GM18520 (cell line): ENCODE results near the gene NTSR1.
A peak's percentile ranks its signal among the peaks of the same experiment; 100 is the strongest.

Source experiments
- ATAC-seq: cut with Tn5 transposase; IDR thresholded peaks from one replicate; pipeline ENCODE4 v1.9.1; 2021; ENCODE audit not compliant: unreplicated experiment

Gene NTSR1

DNA sequence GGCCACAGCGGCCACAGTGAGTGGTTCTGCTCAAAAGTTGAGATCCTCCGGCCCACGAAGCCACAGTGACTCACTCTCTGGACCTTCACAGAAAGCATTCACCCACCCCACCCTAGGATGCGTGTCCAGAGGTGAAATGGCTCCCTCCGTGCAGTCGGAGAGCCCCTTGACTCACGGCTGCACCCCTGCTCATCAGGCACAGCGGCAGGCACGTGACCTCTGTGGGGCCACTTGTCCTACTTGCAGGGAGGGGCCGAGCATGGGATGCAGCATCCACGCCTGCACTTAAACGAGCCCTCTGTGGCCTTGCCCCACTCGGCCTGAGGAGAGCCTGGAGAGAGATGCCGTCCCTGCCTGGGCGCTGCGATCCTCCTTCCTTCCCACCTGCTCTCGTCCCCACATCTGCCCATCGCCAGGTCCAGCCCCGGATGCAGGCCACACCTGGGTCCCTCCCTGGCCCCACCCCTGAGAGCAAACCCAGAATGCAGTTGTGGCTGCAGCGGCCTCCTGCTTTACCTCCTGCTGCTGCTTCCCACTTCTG, 28.7 kb downstream of the NTSR1 start:
- no peak for ATAC-seq

DNA sequence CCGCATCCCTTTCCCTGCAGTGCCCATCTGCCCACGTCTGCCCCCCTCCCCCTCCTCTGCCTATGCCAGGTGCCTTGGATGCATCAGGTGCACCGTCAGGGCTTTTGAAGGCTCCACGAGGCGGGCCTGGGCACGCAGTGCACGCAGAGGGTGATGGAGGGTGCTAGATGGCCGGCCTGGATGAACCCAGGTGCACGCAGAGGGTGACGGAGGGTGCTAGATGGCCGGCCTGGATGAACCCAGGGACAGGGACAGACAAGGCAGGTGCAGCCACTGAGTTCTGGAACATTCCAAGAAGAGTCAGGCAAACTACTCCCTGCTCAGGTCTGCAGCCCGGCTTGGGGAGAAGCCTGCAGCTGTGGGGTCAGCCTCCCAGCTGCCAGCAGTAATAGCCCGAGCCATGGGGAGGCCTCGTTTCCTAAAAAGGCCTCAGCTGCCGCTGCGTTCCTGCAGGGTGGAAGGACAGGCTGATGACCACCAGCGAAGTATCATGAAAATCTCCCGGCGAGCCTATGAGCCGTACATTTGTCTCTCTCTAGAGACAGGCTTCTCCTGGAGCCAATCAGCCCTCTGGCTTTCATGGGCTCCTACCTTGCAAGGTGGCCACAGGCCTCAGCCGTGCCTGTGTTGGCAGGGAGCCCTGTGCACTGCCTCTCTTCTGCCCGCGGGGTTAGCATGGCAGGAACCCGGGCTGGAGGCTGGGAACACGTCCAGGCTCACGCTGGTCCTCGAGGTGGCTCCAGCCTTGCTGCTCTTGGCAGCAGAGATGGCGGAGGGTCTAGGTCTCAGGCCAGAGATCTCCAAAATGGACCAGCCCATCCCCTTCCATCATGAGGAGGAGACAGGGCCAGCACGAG, 29.6 kb downstream of the NTSR1 start:
- ATAC-seq = no peak

DNA sequence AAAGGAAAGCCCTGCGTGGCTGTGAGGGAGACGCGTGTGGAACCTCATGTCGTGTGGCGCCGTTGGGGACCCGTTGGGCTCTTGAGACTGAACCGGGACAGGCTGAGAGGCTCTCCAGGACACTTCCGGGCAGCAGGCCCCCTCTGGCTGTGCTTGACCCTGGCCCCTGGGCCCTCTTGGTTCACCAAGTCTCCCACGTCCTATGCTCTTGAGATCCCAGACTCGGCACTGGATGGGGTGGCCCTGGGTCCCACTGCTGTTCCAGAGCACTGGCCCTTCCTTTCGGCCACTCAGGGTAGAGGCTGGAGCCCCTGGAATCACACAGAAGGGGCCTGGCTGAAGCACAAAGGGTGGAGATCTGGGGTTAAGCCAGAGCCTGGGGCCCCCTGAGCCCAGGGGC, 30.4 kb downstream of the NTSR1 start:
- no peak for ATAC-seq

DNA sequence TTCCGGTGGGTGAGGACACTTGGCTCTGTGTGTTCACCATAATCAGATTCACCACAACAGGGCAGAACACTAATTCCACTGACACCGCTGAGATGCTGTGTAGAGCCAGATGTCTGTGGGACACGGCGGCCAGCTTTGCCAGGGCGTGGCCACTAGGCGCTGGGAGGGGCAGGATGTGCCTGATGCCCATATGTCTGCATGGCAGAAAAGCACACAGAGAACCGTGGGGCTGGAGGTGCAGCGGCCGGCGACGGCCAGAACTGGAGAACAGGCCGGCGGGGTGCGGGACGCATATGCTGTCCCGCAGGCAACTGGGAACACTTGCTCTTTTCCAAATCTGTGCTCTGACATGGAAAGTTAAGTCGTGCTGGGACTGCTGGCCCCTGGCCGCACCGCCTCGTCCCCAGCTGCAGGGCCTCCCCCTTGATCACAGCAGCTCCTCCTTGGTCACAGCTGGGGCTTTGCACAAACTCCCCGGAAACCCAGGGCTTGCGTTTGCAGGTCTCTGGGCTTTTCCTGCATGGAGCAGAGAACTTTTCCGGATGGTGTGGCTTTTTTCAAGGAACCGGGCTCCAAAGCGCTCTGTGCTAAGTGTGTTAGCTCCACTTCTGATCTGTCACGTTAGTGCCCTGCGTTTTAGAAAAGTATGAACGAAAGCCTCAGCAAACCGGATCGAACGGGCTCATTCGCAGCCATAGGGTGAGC, 31.1 kb downstream of the NTSR1 start:
- ATAC-seq = no peak

DNA sequence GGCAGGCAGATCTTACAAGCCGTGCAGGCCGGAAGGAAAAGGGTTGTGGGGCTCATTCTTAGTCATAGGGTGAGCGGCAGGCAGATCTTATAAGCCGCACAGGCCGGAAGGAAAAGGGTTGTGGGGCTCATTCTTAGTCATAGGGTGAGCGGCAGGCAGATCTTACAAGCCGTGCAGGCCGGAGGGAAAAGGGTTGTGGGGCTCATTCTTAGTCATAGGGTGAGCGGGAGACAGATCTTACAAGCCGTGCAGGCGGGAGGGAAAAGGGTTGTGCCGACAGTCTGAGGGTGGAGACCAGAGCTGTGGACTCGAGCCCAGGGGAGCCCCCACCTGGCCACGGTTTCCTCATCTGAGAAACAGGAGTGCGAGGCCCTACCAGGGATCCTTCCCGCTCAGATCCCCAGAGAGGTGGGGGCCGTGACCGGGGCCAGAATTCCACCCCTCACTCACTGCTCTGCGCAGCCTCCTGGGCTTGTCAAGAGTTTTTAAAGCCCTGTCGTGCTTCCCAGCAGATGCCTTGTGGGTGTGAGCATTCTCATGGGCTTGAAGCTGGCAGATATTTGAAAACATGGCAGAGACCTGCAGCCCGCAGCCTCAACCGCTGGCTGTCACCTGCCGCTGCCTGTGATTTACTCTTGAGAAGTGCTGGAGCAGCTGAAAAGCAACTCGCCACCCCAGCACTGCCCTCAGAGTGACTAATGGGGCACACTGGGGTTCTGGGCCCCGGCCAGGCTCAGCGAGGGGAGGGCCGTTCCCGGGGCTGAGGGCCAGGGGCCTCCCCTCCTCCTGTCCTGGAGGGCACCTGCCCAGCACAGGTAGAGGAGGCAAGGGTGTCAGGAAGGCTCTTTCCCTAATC, 31.9 kb downstream of the NTSR1 start:
- peak; percentile 73 for ATAC-seq

DNA sequence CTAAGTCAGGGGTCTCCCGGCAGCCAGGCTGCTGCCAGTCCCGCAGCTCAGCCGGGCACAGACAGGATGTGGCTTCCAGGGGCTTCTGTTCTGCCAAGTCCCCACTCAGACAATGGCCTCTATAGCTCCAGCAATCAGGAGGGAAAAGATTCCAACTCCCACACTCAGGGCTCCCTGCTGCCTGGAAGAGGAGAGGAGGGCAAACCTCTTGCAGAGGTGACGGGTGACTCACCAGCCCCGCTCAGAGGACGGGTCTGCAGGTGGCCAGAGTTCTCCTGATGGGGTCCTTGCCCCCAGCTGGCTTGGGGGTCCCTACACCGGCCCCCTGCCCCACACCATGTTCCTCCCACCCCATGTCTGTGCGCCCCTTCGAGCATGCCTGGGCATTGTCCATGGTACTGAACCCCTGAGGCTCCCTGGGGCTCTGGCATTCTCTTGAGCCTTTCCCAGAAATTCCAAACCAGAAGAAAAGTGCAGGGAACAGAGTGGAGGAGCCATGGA, 32.6 kb downstream of the NTSR1 start:
- no peak for ATAC-seq

DNA sequence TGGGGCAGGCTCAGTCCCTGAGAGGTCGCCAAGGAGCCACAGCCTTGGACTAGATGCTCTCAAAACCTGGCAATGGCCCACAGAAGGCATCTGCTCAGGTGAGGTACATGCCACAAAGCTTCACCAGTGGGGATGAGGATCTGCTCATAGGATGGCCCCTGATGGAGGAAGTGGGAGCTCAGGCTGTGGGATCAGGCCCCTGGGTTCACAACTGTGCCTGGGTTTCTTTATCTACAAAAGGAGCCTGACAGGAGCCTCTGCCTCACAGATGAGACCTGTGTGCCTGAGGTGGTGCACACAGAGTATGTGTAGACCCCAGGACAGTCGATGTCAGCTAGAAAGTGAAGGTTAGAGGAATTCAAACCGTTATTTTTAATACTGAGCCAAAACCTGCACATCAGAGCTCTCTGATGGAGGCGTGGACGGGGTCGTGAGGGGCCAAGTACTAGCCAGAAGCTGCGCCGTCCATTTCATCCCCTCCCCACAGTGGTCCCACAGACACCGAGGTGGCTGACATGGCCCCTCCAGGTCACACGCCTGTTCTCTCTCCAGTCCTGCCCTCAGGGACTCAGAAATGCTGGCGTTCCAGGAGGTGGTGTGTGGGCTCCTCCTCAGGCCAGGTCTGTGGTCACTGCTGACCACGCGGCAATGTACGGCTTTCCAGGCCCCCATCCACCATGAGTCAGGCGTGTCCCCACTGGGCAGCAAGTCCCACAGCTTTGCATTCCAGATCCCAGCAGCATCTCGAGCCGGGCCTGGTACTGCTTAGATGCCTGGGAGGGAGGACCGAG, 33.3 kb downstream of the NTSR1 start:
- no peak for ATAC-seq

DNA sequence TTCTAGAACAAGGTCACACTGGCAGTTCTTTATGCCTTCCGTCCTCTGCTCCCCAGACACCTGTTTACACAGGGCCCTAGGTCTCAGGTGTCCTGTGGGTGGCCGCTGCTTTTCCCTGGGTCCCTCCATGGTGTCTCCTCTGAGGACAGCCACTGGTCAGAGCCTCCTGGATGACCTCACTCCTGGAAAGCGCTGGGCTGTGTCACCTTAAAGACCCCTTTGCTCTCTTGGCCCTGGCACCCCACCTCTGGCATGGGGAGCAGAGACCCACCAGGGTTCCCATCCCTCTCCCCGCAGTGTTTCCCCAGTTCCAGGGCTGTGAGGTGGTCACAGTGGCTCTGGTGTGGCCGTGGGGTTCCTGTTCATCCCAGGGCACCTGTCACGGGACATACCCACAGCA, 33.9 kb downstream of the NTSR1 start:
- ATAC-seq = no peak

DNA sequence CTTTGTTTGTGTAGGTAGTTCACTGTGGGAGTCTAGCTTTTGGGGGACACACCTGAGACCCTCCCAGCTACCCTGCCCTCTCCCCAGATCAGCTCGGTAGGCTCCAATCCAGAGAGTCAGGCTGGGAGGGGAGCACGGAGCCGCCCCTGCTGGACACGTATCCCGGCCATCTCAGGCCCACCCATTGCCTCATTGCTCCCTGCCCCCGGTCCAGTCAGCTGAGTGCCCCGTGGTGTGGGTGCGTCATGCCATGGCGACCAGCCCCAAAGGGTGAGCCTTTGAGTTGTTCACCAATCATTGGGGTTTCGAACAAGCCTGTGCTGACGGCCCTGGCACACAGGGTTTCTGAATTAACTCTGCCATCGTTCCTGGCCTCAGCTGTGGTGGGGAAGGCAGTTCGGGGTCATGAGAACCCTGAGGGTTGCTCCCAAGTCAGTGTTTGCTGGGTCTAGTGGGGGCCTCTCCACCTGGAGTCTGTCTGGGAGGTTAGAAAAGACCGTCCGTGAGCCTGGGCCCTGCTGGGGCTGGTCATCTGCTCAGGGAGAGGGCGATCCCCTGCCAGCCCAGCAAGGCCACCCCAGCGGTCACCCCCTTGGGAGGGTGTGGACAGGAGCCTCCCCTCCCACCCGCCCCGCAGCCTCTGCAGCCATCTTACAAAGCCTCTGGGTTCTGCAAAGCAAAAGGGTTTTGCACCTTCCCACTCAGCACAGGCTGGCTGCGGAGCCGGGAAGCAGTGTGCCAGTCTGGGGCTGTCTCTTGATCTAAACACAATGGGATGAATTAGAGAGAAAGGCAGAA, 34.5 kb downstream of the NTSR1 start:
- no peak for ATAC-seq

DNA sequence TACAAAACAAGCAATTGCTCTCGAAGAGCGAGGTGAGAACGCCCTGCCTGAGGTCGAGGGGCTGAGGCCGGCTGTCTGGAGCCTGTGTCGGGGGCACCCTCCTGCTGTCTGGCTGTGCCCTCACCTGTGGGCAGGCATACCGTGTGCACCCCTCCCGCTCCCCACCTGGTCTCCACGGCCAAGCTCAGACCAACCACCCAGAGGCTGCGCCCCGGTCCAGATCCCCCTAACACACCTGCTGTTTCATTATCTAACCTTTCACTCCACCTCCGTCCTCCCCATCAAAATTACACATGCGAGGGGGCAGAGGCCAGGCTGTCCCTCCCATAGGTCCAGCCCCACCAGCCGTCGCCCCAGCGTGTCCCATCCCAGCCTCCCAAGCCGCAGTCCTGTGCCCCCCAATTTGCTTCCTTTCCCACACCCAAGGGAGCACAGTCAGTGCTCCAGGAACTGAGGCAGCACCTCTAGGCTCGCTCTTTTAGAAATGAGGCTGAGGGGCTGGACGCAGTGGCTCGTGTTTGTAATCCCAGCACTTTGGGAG, 35.2 kb downstream of the NTSR1 start:
- ATAC-seq = no peak

DNA sequence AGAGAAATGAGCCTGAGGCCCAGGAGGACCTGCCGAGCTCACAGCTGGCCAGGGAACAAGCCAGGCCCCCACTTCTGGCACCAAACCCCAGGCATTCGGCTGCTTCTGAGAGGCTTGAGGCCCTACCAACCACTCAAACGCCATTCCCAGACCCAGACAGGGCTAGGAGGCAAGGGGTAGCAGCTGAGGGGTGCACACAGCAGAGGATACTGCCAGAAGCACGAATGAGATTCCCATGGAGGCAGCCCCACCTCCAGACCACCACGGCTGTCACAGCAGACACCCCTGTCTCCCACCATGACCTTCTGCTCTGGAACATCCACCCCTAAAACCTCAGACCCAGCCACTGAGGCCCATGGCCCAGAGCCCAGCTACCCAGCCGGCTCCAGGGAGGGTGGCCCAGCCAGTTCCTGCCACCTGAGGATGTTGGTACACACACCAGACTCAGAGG, 36.1 kb downstream of the NTSR1 start:
- ATAC-seq = no peak

DNA sequence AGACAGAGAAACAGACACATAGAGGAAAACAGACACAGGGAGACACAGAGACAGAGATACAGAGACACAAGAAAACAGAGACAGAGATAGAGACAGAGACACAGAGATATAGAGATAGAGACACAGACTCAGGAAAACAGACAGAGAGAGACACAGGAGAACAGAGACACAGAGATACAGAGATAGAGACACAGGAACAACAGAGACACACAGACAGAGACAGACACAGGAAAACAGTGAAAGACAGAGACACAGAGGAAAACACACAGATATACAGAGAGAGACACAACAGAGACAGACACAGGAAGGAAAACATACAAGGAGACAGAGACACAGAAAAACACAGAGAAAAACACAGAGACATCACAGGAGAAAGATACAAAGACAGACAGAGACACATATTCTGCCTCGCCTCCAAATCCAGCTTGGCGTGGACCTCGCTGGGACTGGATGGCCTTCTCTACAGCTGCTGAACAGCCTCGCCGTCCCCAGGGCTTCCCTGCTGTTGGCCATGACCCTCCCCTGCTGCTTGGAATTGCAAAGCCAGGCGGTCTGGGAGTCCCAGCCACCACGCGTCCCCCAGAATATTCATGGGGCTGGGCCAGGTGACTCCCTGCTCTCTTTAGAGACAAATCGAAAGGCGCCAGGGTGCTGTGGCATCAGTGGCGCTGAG, 36.8 kb downstream of the NTSR1 start:
- no peak for ATAC-seq

DNA sequence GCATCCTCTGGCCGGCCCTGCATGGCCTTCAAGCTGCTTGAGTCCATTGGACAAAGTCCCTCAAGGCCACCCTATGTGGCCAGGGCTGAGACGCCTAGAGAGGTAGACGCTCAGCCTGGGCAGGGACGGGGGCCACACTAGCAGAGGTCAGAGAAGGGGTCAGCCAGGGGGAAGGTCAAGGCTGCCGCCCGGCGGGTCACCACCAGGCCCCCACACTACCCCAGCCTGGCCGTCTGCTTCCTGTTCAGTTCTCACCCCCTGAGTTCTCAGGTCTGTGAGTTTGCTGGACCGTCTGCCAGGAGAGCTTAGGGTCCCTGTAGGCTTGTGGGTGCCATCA, 37.3 kb downstream of the NTSR1 start:
- ATAC-seq = no peak

DNA sequence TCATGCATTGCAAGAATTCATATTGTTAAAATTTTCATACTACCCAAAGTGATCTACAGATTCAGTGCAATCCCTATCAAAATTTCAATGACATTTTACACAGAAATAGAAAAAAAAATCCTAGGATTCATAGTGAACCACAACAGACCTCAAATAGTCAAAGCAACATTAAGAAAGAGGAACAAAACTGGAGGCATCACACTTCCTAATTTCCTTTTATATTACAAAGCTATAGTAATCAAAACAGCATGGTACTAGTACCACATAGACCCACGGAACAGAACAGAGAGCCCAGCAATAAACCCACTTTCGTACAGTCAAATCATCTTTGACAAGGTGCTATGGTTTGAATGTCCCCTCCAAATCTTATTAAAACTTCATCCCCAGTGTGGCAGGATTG, 39.7 kb downstream of the NTSR1 start:
- ATAC-seq = no peak

DNA sequence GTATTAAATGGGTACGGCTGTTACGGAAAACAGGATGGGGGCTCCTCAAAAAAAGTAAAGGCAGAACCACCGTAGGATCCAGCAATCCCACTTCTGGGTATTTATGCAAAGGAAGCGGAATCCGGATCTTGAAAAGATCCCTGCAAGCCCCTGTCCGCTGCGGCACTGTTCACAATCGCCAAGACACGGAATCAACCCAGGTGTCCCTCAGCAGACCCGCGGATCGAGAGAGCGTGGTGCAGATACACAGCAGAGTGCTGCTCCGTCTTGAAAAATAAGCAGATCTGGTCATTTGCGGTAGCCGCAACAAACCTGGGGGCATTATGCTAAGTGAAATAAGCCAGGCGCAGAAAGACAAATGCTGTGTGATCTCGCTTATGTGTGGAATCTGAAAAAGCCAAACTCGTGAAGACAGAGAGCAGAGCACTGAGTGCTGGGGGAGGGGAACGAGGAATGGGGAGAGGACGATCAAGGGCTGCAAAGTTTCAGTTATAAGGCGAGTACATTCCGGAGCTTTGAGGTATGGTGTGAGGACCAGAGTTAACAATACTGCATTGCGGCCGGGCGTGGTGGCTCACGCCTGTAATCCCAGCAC, 41.3 kb downstream of the NTSR1 start:
- ATAC-seq = no peak

DNA sequence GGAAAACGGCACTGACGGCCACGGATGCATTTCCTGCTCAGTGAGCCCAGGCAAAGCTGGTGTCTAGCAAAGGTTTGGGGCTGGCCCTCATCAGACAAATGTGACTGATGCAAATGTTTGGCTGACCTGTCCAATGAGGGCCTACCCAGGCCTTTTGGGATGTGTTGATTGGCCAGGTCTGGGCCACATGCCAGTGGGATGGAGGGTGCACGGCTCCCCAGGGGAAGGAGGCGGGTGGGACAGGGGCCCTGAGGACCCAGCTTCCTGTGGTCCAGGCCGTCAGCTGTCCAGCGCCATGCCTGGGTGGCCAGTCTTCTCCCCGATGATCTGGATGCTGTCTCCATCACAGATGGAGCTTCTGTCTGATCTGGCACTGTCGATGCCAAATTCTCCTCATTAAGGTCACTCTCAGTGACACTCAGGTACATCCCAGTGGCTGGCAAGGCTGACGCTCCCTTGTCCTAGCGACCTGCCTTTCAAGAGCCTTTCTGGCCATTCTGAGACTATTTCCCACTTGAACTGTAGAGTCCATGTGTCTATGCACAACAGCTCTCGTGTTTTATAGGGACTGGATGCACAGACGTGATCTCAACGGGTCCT, 43.0 kb downstream of the NTSR1 start:
- no peak for ATAC-seq

DNA sequence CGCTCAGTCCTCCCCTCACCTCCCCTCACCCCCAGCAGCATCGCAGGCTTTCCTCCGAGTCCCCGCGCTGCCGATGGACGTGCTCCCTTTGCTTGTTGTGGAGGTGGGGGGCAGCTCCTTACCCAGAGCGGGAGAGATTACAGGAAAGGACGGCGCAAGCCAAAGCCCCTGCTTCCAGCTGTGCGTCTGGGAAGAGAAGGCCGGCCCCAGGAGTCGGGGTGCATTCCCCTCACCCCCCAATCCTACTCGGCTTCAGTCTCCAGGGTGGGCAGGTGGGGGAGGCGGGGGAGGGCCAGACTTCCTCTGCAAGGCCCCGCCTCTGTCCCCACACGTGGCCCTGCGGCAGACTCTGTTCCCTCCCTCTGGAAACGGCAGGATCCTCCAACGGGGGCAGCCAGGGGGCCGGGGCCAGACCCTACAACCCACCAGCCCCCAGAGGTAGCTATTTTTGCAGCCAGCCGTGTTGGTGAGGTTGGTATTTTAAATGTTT, 43.6 kb downstream of the NTSR1 start:
- no peak for ATAC-seq
